ENCODE measurements around the gene SGMS1.
"Not testable (repeated sequence)": the region's sequence is repeated elsewhere in the genome, so short reads cannot be mapped to it uniquely, and the experiment has no call there.

SGMS1 gene

GRCh38 chr10:50501924-50502452 is 121.8 kb downstream of the SGMS1 start:
- no peaks in the 10 kb centered on the region for H3K36me3 ChIP-seq (ENCODE audit: control insufficient read depth, insufficient read depth, low read length)
- TF ChIP-seq CTCF (IDR thresholded peaks at IDR 0.05; ENCODE audit: insufficient read depth, low read length, poor library complexity, severe bottlenecking): no peak
- no peaks in the 10 kb centered on the region for H3K27me3 ChIP-seq (replicated peaks; ENCODE audit: control insufficient read depth, insufficient read depth, low read length)
- H3K4me3 ChIP-seq (replicated peaks; ENCODE audit: low read depth, low read length): no peak overlapping the region
- DNase-seq (ENCODE audit: extremely low read depth, insufficient read length): no peak

- Histone ChIP-seq H3K4me3 (replicated peaks; ENCODE audit: low read depth, low read length) (no peak overlapping the region), H3K36me3 (ENCODE audit: control insufficient read depth, insufficient read depth, low read length) (no peaks in the 10 kb centered on the region), H3K27me3 (replicated peaks; ENCODE audit: control insufficient read depth, insufficient read depth, low read length) (no peaks in the 10 kb centered on the region)
- DNase-seq (ENCODE audit: extremely low read depth, insufficient read length): no peak
- no peak for TF ChIP-seq CTCF (IDR thresholded peaks at IDR 0.05; ENCODE audit: insufficient read depth, low read length, poor library complexity, severe bottlenecking)
Measured at GRCh38 chr10:50501478-50501877, 122.3 kb downstream of the SGMS1 start.

GRCh38 chr10:50498465-50498864 is 125.3 kb downstream of the SGMS1 start:
- no peak for DNase-seq (ENCODE audit: extremely low read depth, insufficient read length)
- TF ChIP-seq CTCF (IDR thresholded peaks at IDR 0.05; ENCODE audit: insufficient read depth, low read length, poor library complexity, severe bottlenecking): no peak
- no peak overlapping the region for H3K4me3 ChIP-seq (replicated peaks; ENCODE audit: low read depth, low read length)
- no peaks in the 10 kb centered on the region for H3K36me3 ChIP-seq (ENCODE audit: control insufficient read depth, insufficient read depth, low read length)
- no peaks in the 10 kb centered on the region for H3K27me3 ChIP-seq (replicated peaks; ENCODE audit: control insufficient read depth, insufficient read depth, low read length)

DNA sequence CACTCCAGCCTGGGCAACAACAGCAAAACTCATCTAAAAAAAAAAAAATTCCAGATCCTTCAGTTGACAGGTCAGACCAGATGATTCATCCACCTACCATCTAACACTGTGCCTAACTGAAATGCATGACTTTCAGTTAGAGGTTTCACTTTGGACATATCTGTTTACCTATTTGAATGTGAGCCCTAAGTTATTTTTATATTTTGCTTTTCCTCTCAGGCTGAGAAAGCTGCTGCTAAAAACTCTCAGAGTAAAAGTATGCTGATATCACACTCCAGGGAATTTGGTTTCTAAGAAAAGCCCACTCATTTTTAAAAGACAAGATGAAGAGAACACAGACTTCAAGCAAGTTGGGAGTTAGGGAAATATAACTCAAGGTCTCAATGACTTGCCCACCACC is 126.0 kb downstream of the SGMS1 start:
- TF ChIP-seq CTCF (IDR thresholded peaks at IDR 0.05; ENCODE audit: insufficient read depth, low read length, poor library complexity, severe bottlenecking): no peak
- peak; percentile 33 for DNase-seq (ENCODE audit: extremely low read depth, insufficient read length)
- H3K4me3 ChIP-seq (replicated peaks; ENCODE audit: low read depth, low read length): no peak overlapping the region; the same call in 1 of the 2 replicates

GRCh38 chr10:50496228-50496627 is 127.5 kb downstream of the SGMS1 start:
- H3K27me3 ChIP-seq (replicated peaks; ENCODE audit: control insufficient read depth, insufficient read depth, low read length): no peaks in the 10 kb centered on the region
- no peak overlapping the region for H3K4me3 ChIP-seq (replicated peaks; ENCODE audit: low read depth, low read length)
- no peak for DNase-seq (ENCODE audit: extremely low read depth, insufficient read length)
- no peak for TF ChIP-seq CTCF (IDR thresholded peaks at IDR 0.05; ENCODE audit: insufficient read depth, low read length, poor library complexity, severe bottlenecking)
- no peaks in the 10 kb centered on the region for H3K36me3 ChIP-seq (ENCODE audit: control insufficient read depth, insufficient read depth, low read length)

More for the DNA sequence above, 126.0 kb downstream of the SGMS1 start:
- H3K27me3 ChIP-seq (replicated peaks; ENCODE audit: control insufficient read depth, insufficient read depth, low read length): no peaks in the 10 kb centered on the region
- H3K36me3 ChIP-seq (ENCODE audit: control insufficient read depth, insufficient read depth, low read length): no peaks in the 10 kb centered on the region

DNA sequence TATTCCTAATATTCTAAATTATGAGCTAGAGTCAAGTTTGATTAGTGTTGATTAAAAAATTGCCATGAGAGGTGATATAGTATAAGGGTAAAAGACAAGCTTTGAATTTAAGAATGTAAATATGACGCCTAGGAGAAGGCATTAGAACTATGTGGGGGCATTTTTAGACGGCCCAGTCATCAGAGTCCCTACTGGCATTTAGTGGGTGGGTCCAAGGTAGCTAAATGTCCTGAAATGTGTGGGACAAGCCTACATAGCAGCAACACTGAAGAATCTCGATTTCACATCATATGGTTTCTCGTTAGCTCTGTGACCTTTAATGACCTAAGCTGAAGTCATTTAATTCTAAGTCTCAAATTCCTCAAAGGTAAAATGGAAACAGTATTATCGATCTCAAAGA is 133.5 kb downstream of the SGMS1 start:
- no peak for DNase-seq (ENCODE audit: extremely low read depth, insufficient read length)
- no peaks in the 10 kb centered on the region for H3K36me3 ChIP-seq (ENCODE audit: control insufficient read depth, insufficient read depth, low read length)
- no peak overlapping the region for H3K4me3 ChIP-seq (replicated peaks; ENCODE audit: low read depth, low read length)
- TF ChIP-seq CTCF (IDR thresholded peaks at IDR 0.05; ENCODE audit: insufficient read depth, low read length, poor library complexity, severe bottlenecking): no peak
- H3K27me3 ChIP-seq (replicated peaks; ENCODE audit: control insufficient read depth, insufficient read depth, low read length): no peaks in the 10 kb centered on the region

DNA sequence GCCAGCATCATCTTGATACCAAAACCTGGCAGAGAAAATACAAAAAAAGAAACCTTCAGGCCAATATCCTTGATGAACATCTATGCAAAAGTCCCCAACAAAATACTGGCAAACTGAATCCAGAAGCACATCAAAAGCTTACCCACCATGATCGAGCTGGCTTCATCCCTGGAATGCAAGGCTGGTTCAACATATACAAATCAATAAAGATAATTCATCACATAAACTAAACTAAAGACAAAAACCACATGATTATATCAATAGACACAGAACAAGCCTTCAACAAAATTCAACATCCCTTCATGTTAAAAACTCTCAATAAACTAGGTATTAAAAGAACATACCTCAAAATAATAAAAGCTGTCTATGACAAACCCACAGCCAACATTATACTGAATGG is 139.2 kb downstream of the SGMS1 start:
- not testable (repeated sequence) for DNase-seq (ENCODE audit: extremely low read depth, insufficient read length); H3K36me3 ChIP-seq (ENCODE audit: control insufficient read depth, insufficient read depth, low read length); H3K4me3 ChIP-seq (replicated peaks; ENCODE audit: low read depth, low read length); H3K27me3 ChIP-seq (replicated peaks; ENCODE audit: control insufficient read depth, insufficient read depth, low read length)

All from GM06990 (cell line).